Measurements from ENCODE around the gene GLDN.

GLDN gene

GRCh38 chr15:51353976-51354375, 12.5 kb downstream of the GLDN start:
- no peak for TF ChIP-seq JUND (IDR thresholded peaks at IDR 0.05; ENCODE audit: low read depth)
- in situ Hi-C loops (cut with HindIII; ENCODE audit: low pct_unique_long_range_greater_than_20kb, low sequenced_read_pairs) = no loop called here
- no peak for DNase-seq (ENCODE audit: low read depth in 1 of 2, low spot score in 1 of 2)

- DNase-seq (ENCODE audit: low read depth in 1 of 2, low spot score in 1 of 2) = no peak
- TF ChIP-seq JUND (IDR thresholded peaks at IDR 0.05; ENCODE audit: low read depth) = no peak
- in situ Hi-C loops (cut with HindIII; ENCODE audit: low pct_unique_long_range_greater_than_20kb, low sequenced_read_pairs) = no loop called here
These were observed 13.6 kb downstream of the GLDN start for GRCh38 chr15:51355096-51355495.

DNA sequence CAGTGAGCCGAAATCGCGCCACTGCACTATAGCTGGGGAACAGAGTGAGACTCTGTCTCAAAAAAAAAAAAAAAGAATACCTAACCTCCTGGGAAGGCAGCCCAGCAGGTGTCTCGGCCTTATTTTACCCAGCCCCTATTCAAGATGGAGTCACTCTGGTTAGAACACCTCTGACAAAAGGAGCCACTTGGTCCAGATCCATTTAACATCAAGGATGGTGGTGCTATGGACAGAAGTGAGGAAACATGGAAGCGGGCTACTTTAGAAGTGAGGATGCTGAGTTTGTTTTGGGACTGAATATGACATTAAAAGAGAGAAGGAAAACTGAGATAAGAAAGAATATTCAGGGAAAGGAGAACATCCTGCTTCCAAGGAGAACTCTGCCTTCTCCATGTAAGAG, 14.7 kb downstream of the GLDN start:
- TF ChIP-seq JUND (IDR thresholded peaks at IDR 0.05; ENCODE audit: low read depth) = no peak
- no peak for DNase-seq (ENCODE audit: low read depth in 1 of 2, low spot score in 1 of 2)
- in situ Hi-C loops (cut with HindIII; ENCODE audit: low pct_unique_long_range_greater_than_20kb, low sequenced_read_pairs) = no loop called here

- no peak for TF ChIP-seq JUND (IDR thresholded peaks at IDR 0.05; ENCODE audit: low read depth)
- DNase-seq (ENCODE audit: low read depth in 1 of 2, low spot score in 1 of 2) = peak in 1 of 2 experiments; percentile 8
- in situ Hi-C loops (cut with HindIII; ENCODE audit: low pct_unique_long_range_greater_than_20kb, low sequenced_read_pairs) = no loop called here
These were observed 15.5 kb downstream of the GLDN start for GRCh38 chr15:51356983-51357382.

GRCh38 chr15:51359981-51360380, 18.5 kb downstream of the GLDN start:
- in situ Hi-C loops (cut with HindIII; ENCODE audit: low pct_unique_long_range_greater_than_20kb, low sequenced_read_pairs) = no loop called here
- DNase-seq (ENCODE audit: low read depth in 1 of 2, low spot score in 1 of 2) = no peak
- no peak for TF ChIP-seq JUND (IDR thresholded peaks at IDR 0.05; ENCODE audit: low read depth)

DNA sequence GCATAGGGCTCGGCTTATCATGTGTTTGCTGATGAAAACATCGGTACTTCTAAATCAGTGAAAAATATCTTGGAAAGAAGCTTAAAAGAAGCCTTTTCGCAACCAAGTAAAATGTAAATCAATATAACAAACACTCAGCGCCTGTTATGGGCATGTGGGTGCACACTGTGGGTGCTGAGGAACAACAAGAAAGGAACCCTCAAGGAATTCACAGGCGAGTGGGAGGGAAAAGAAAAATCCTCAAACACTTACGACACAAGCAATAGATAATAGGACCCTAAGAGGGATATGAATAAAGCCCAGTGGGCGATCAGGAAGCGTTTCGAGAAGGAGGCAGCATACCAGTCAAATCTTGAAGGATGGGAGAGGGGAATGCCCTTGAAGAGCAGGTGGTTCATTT, 21.9 kb downstream of the GLDN start:
- no peak for TF ChIP-seq JUND (IDR thresholded peaks at IDR 0.05; ENCODE audit: low read depth)
- DNase-seq (ENCODE audit: low read depth in 1 of 2, low spot score in 1 of 2) = no peak
- in situ Hi-C loops (cut with HindIII; ENCODE audit: low pct_unique_long_range_greater_than_20kb, low sequenced_read_pairs) = no loop called here

DNA sequence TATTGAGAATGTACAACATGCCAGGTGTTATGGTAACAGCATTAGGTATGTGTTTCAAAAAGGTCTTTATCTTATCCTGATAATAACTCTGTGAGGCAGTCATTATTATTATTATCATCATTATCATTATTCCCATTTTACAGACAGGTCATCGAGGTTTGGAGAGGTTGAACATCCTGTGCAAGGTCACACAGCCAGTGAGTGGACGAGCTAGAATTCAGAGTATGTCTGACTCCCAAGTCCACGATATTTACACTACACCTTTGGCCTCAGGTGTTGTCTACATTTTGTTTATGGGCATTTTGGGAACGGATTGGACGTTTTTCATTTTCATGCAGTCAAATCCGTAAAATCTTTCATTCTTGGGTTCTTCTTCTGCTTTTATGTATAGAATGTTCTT, 24.0 kb downstream of the GLDN start:
- no peak for TF ChIP-seq JUND (IDR thresholded peaks at IDR 0.05; ENCODE audit: low read depth)
- in situ Hi-C loops (cut with HindIII; ENCODE audit: low pct_unique_long_range_greater_than_20kb, low sequenced_read_pairs) = no loop called here
- no peak for DNase-seq (ENCODE audit: low read depth in 1 of 2, low spot score in 1 of 2)

DNA sequence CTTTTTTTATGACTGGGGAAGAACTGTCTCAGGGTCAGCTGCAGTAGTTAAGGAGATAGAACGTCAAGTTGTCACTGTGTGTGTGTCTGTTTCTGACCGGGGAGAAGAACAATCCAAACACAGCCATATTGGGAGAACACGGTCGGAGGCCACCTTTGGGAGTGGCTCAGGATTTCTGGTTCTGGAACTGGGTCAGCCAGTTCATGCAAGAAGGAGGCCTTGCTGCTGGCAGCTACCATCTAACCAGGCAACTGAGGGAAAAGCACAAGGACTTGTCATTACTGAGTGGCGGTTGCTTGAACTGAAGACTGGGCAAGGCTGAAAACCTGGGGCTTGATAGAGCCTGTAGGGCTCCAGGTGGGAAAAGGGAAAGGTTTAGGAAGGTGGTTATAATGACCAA, 24.6 kb downstream of the GLDN start:
- DNase-seq (ENCODE audit: low read depth in 1 of 2, low spot score in 1 of 2) = peak in 1 of 2 experiments; percentile 50
- in situ Hi-C loops (cut with HindIII; ENCODE audit: low pct_unique_long_range_greater_than_20kb, low sequenced_read_pairs) = no loop called here
- no peak for TF ChIP-seq JUND (IDR thresholded peaks at IDR 0.05; ENCODE audit: low read depth)

DNA sequence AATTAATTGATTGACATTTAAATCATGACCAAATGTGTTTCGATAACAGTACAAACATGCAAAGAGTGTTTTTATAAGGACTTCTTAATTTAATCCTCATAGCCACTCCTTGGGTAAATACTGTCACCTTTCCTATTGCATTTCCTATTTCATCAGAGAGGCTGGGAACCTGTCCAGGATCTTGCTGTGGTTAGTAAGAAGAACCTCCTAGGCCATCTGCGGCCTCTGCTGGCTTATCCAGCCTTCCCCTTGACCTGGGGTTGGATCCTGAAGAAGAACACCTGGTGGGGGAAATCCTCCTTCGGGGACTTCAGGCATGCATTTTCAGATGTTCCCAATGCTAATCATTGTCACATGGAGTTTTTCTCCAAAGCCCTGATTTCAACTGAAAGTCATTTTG, 25.5 kb downstream of the GLDN start:
- peak in 1 of 2 experiments; percentile 37 for DNase-seq (ENCODE audit: low read depth in 1 of 2, low spot score in 1 of 2)
- no peak for TF ChIP-seq JUND (IDR thresholded peaks at IDR 0.05; ENCODE audit: low read depth)
- in situ Hi-C loops (cut with HindIII; ENCODE audit: low pct_unique_long_range_greater_than_20kb, low sequenced_read_pairs) = no loop called here

DNA sequence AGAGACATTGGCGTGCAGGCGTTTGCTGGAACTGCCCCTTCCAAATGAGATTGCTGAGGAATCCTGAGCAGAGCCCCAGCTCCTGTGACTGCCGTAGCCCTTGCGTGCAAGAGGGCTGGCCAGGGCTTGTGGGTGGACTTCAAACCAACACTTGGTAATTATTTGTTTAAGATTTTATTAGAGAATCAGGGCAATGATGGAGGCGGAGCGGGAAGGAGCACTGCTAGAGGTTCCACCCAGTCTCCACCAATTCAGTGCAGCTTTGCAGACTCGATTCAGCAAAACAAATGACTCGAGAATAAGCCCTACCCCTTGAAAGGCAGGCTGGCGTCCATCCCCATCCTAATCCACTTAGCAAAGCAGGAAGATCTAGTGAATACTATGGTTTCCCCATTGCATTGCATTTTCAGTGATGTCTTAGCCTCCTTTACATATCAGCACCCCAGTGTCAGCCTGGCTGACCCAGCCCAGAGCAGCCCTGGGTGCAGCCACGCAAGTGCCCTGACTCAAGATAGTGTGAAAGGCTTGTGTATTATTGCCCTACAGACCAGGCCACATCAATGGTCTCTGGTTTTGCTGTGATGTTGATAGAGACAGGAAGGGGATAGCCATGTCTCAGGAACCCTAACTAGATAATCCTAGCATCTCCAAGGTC, 26.0 kb downstream of the GLDN start:
- peak in 1 of 2 experiments; percentile 24 for DNase-seq (ENCODE audit: low read depth in 1 of 2, low spot score in 1 of 2)
- TF ChIP-seq JUND (IDR thresholded peaks at IDR 0.05; ENCODE audit: low read depth) = no peak
- in situ Hi-C loops (cut with HindIII; ENCODE audit: low pct_unique_long_range_greater_than_20kb, low sequenced_read_pairs) = no loop called here

- TF ChIP-seq JUND (IDR thresholded peaks at IDR 0.05; ENCODE audit: low read depth) = no peak
- in situ Hi-C loops (cut with HindIII; ENCODE audit: low pct_unique_long_range_greater_than_20kb, low sequenced_read_pairs) = no loop called here
- no peak for DNase-seq (ENCODE audit: low read depth in 1 of 2, low spot score in 1 of 2)
These were observed 26.9 kb downstream of the GLDN start for GRCh38 chr15:51368307-51368706.

GRCh38 chr15:51368751-51369450, 27.4 kb downstream of the GLDN start:
- DNase-seq (ENCODE audit: low read depth in 1 of 2, low spot score in 1 of 2) = no peak

DNA sequence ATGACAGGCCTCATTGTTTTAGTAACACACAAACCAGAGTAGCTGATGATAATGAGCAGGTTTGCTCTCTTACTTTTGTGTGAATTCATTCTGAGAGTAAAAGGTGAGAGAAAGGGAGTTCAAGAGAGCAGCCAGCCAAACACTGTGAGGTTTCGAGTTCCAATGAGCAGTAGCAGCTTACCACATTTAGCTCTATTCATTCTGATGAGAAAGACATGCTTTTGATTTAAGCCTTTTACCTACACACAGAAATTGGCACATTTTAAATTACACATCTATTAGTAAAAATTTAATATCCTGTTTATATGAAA, 28.0 kb downstream of the GLDN start:
- TF ChIP-seq JUND (IDR thresholded peaks at IDR 0.05; ENCODE audit: low read depth) = no peak
- in situ Hi-C loops (cut with HindIII; ENCODE audit: low pct_unique_long_range_greater_than_20kb, low sequenced_read_pairs) = no loop called here
- no peak for DNase-seq (ENCODE audit: low read depth in 1 of 2, low spot score in 1 of 2)

More at GRCh38 chr15:51368751-51369450, 27.4 kb downstream of the GLDN start:
- no peak for TF ChIP-seq JUND (IDR thresholded peaks at IDR 0.05; ENCODE audit: low read depth)
- in situ Hi-C loops (cut with HindIII; ENCODE audit: low pct_unique_long_range_greater_than_20kb, low sequenced_read_pairs) = no loop called here

GRCh38 chr15:51371266-51371665, 29.8 kb downstream of the GLDN start:
- TF ChIP-seq JUND (IDR thresholded peaks at IDR 0.05; ENCODE audit: low read depth) = no peak
- in situ Hi-C loops (cut with HindIII; ENCODE audit: low pct_unique_long_range_greater_than_20kb, low sequenced_read_pairs) = no loop called here
- no peak for DNase-seq (ENCODE audit: low read depth in 1 of 2, low spot score in 1 of 2)

Measured in T47D (cell line).